HG03457 (cell line): Measurements from ENCODE around the gene ZBTB7B.
"Not testable (repeated sequence)": the region's sequence is repeated elsewhere in the genome, so short reads cannot be mapped to it uniquely, and the experiment has no call there.

Source experiments
- ATAC-seq: cut with Tn5 transposase; IDR thresholded peaks from one replicate; pipeline ENCODE4 v1.9.1; 2021; ENCODE audit warnings: moderate number of reproducible peaks; ENCODE audit not compliant: unreplicated experiment

Gene ZBTB7B

DNA sequence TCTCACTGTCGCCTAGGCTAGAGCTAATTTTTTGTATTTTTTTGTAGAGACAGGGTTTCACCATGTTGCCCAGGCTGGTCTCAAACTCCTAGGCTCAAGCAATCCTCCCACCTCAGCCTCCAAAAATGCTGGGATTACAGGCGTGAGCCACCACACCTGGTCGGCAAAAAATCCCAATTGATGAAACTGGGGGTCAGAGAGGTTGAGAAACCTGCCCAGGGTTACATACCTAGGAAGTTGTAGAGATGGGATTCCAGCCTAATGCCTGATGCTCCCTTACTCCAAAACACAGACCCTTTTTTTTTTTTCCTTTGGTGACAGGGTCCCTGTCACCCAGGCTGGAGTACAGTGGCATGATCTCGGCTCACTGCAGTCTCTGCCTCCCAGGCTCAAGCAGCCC lies 15.9 kb upstream of the ZBTB7B start:
- ATAC-seq: not testable (repeated sequence)

DNA sequence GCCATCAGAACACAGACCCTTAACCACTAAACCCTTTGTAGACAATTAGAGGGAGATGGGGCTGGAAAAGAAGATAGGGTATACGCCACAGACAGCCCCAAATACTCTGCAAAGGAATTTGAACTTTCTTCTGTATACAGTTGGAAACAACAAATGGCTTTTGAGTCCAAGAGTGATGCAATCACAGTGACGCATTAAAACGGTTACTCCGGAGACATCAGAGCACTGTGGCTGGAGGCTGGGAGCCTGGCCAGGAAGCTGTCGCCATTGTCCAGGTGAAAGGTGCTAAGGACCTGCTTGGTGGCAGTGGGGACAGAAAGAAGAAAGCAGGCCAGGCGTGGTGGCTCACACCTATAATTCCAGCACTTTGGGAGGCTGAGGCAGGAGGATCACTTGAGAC lies 15.3 kb upstream of the ZBTB7B start:
- no peak for ATAC-seq

DNA sequence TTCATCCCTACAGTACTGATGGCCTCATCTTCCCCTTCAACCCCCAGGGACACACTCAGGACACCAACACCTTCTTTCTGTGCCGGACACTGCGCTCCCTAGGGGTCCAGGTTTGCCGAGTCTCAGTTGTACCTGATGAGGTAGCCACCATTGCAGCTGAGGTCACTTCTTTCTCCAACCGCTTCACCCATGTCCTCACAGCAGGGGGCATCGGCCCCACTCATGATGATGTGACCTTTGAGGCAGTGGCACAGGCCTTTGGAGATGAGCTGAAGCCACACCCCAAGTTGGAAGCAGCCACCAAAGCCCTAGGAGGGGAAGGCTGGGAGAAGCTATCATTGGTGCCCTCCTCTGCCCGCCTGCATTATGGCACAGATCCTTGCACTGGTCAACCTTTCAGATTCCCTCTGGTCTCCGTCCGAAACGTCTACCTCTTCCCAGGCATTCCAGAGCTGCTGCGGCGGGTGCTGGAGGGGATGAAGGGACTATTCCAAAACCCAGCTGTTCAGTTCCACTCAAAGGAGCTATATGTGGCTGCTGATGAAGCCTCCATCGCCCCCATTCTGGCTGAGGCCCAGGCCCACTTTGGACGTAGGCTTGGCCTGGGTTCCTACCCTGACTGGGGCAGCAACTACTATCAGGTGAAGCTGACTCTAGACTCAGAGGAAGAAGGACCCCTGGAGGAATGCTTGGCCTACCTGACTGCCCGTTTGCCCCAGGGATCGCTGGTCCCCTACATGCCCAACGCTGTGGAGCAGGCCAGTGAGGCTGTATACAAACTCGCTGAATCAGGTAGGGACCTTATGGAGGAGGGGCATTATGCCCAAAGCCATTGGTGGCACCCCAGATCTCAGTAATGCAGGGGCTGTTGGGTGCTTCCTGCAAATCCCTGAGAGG lies 14.3 kb upstream of the ZBTB7B start:
- no peak for ATAC-seq

DNA sequence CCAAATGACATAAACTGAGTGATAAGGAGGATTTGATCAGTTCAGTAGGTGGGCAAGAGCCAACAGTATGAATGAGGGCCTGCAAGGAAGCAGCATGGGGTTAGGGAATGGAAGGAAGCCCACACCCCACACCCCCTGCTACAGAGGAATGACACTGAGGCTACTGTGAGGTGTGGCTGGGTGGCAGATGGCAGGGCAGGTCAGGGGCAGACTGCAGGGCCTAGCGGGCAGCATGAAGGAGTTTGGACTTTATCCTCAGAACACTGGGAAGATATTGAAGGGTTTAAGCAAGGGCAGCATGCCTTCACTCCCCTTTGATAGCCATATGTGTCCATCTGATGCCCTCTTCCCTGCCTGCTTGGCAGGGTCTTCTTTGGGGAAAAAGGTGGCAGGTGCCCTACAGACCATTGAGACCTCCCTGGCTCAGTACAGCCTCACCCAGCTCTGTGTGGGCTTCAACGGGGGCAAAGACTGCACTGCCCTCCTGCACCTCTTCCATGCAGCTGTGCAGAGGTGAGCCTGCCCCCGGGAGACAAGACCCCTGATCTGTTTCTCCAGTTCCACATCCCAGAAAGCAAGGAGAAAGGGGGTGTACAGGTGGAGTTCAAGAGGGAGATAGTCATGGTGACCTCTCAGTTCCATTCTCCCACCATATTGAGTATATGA lies 13.3 kb upstream of the ZBTB7B start:
- no peak for ATAC-seq

DNA sequence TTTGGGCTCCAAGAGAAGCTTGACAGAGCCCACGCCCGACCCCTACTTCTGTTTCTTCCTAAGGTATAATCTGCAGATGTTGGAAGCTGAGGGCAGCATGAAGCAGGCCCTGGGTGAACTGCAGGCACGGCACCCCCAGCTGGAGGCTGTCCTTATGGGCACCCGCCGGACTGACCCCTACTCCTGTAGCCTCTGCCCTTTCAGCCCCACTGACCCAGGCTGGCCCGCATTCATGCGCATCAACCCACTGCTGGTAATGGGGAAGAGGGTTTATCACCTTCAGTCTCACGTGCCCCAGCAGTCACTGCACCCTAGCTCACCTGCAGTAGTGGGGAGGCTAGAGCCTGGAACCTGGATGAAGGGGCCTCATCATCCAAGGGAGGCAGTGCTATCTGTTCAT lies 12.3 kb upstream of the ZBTB7B start:
- no peak for ATAC-seq

DNA sequence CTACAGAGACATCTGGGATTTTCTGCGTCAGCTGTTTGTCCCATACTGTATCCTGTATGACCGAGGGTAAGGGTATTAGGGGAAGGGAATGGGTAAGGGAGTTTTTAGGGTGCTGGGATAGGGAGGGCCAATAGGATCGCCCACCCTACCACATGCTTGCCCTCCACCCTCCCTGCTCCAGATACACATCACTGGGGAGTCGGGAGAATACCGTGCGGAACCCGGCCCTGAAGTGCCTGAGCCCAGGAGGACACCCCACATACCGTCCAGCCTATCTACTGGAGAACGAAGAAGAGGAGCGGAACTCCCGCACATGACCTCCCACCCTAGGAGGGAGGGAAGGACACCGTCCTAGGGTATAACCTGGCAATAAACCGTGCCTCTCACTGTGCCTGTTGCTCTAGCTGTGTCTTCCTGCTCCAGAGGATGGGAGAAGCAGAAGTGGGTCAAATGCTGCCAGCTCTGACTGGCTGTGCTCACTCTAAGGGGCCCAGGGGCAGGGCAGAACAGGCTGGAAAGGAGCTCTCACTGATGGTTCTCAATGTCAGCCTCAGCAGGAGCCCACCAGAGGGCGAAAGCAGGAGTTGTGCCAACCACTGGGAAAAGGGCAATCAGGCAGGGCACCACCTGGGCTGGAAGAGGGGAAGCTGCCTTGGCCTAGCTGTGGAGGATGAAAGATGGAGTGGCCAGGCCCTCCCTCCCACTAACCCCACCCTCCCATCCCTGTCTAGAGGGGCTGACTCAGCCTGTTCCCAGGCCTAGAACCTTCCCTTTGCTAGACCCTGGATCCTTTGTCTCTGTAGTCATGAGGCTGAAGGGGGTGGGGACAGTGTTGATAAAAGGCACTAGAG lies 9.7 kb upstream of the ZBTB7B start:
- no peak for ATAC-seq

DNA sequence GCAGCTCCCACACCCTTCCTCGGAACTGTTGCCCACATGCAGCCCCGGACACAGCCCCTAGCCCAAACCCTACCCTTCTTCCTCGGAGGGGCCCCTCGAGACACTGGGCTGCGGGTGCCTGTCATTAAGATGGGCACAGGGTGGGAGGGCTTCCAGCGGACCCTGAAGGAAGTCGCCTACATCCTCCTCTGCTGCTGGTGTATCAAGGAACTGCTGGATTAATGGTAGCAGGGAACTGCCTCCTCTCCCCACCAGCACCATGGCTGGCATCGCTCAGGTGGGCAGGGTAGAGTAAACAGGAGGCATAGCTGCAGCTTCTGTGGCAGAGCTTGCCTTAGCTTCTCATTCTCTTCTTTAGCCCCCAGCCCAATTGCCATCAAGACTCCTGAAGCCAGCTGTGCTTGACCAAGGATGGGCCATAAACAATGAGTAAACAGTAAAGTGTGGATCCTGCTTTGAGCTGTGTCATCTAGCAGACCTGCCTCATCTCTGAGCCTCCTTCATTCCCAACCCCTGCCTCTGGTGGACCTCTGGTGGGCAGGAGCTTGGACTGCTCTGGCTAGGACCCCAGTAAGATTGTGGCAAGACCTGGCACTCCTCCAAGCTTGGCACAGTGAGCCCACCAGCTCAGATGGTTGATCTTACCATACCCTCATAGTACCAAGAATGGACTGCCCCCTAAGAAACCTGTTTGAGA lies 8.9 kb upstream of the ZBTB7B start, which contains the start of gene LENEP:
TSS of gene LENEP (plus strand) at position 15 of the 697 bp plus-strand sequence. CDS start at position 37, 22 bp downstream.
- ATAC-seq: no peak

DNA sequence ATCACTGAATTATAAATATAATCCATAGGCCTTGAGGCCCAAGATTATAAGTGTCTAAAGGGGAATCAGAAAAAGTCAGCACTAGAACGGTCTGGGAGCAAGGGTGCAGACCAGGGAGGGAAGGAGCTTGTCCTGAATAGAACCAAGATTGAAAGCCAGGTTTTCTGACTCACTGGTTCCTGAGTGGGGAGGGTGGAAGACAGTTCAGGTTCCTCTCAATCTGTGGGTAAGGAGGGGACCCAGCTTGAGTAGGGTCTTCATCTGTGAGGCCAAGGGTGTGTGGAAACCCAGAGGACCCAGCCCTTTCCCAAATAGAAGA lies 8.4 kb upstream of the ZBTB7B start:
- no peak for ATAC-seq

DNA sequence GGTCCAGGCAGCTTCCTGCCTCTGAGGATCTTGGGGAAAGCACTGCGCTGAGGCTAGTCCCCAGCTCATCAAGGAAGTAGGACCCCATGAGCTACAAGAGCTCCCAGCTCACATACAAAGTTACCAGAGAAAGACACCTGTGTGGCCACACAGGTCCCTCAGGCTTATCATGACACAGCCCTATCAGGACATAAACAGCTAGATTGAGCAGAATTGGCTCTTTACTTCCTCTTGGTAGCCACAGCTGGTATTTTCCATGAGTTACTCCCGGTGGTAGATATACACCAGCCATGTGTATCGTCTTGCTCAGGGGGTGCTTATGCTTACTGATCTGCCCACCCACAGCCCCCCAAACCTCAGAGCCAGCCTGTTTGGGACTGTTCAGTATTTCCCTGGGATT lies 8.0 kb upstream of the ZBTB7B start:
- no peak for ATAC-seq

DNA sequence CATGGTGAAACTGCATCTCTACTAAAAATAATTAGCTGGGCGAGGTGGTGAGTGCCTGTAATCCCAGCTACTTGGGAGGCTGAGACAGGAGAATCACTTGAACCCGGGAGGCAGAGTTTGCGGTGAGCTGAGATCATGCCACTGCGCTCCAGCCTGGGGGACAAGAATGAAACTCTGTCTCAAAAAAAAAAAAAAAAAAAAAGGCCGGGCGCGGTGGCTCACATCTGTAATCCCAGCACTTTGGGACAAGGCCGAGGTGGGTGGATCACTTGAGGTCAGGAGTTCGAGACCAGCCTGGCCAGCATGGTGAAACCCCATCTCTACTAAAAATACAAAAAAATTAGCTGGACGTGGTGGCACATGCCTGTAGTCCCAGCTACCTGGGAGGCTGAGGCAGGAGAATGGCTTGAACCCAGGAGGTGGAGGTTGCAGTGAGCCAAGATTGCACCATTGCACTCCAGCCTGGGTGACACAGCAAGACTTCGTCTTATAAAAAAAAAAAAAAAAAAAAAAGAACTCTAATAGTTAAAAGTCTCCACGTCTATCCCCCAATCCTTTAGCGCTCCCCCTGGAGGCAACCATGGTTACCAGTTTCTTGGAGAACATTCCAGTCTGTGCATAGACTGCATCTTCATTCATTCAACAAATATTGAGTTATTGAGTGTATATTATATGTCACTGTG lies 7.2 kb upstream of the ZBTB7B start:
- ATAC-seq: not testable (repeated sequence)

DNA sequence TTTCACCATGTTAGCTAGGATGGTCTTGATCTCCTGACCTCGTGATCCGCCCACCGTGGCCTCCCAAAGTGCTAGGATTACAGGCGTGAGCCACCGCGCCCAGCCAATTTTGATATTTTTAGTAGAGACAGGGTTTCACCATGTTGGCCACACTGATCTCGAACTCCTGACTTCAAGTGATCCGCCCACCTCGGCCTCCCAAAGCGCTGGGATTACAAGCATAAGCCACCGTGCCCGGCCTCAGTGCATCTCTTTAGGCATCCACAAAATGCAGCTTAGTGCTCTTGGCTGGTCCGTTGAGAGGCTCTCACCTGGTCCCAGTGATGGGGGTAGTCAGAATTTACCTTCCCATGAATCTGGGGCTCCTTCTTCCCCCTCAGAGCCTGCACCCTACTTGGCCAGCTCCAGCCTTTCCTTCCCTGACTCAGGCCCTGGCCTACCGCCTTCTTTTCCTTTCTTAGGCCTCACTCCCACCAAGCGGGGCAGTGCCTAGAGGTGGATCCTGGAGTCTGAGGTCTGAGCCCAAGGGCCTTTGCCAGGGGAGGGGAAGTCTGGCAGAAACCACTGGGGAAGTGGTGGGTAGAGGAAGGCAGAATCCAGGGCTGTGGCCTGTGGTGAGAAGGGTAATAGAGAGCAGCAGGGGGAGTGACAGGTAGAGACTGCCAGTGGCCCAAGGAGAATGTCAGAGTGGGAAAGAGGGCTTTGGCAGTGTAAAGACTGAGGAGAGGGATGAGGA lies 5.5 kb upstream of the ZBTB7B start:
- ATAC-seq: no peak

DNA sequence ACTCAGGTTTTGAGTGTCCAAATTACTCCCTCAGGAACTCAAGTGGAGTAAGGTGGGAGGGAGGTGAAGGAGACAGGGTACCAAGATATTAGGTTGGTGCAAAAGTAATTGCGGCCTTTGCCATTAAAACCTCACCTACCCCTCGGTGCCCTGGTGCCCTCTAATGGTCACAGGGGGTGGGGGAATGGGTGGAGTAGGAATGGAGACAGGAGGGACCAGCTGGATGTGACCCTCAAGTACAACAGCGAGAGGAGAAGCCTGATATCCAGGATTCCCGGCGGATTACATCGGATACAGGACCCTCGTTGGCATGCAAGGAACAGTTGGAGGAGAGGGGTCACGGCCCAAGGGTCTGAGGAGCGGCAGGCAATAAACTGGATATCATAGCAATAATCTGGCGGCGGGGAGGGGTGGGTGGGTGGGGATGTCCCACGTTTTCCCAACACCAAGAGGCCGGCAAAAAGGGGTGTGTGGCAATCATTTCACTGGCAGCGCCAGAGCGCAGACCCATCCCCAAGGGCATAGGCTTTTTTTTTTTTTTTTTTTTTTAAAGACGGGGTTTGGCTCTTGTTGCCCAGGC lies 4.3 kb upstream of the ZBTB7B start:
- no peak for ATAC-seq

DNA sequence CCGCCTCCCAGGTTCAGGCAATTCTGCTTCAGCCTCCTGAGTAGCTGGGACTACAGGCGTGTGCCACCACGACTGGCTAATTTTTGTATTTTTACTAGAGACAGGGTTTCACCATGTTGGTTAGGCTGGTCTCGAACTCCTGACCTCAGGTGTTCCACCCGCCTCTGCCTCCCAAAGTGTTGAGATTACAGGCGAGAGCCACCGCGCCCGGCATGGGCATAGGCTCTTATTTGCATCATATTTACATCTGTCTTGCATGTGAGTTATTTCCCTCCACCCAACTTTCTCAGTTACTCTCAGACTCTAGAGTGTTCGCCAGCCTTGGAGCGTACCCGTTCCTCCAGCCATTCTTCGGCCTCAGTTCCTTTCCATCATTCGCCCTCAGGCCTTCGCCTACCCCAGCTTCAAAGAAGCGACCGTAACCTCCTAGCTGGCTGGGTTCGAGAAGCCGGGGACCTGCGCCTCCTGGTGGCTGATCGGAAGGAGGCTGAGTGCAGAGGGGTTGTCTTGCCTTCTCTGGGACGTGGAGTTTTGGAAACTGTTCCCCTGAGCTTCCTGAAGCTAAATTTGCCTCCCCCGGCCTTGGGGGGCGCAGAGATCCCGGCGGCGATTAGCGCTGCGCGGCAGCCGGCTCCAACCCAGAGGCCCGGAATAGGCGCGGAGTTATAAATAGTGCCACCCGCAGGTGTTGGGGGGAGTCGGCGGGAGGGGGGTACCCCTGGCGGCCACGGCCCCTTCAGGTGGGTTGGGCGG lies 3.6 kb upstream of the ZBTB7B start:
- ATAC-seq: no peak

DNA sequence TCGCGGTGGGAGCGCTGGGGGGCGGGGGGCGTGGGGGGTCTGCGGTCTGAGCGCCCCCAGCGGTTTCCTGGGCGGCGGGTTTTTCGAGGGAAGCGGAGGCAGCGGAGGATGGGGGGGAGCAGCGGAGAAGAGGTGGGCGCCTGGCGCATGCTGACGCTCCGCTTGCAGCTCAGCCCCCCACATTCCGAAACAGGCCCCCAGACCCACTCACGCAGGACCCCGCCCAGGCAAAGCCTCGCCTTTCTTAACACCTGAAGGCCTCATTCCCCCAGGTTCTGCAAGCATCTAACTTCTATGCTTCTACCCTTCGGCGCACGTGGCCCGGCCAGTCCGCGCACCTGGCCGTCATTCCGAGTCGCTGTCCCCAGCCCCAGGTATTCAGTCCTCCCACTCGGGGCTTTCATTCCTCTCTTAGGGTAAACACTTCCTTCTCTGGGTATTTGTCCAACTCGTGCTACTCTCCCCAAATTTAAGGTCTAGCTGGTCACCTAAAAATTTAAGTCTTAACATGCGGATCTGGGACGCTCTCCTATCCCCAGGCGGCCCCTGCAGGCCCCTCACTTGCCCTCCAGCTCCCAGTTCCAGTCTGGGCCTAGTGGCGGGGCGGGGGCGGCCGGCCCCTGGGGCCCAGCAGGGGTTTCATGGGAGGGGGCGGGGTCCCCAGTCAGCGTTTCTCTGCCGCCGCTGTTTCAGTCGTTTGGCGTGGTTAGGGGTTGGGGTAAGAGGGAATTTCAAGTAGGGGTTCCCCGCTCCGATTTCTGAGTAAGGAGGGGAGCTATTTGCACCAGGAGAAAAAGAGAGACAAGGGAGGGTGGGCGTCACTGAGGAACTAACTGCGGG lies 2.8 kb upstream of the ZBTB7B start:
- ATAC-seq: no peak

DNA sequence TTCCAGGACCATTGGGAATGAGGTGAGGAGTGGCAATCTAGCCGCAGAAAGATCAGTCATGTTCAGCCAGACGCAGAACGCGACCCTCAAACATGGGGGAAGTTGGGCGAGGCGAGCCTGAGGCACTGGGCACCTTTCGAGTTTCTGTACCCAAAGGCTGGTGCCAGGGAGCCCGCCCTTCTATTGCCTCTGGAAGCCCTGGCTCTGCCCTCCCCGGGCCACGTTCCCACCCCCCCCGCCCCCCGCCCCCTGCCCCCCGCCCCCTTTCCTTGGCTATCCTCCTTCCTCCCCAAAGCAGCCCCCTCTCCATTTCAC lies 2.2 kb upstream of the ZBTB7B start:
- ATAC-seq: no peak

DNA sequence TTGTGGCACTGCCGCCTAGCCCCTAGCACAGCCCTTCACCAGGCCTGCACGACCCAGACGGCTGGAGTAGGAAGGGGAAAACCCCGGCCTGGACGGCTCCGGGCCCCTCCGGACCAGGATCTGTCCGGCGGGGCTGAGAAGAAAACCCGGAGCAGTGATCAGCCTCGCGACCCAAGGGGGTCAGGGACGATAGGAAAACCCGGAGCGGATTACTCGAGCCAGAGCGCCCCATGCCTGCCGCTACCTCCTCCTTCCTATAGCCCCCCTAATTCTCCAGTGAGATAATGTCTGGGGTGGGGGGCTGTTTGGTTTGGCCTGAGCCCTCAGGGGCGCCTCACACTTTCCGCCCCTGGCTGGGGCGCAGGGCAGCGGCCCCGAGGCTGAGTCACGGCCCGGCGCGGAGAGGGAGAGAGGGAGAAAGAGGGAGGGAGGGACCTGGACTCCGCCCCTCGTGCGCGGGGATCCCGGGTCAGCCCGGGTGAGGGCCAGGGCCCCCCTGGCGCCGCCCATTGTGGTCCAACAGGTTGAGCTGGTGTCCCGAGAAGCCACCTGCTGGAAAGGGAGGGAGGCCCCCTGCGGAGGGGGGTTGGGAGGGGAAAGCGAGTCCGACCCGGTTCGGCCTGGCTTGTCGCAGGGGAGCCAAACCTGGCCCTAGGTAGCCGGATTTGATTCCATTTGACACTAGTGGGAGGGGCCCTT lies 1.7 kb upstream of the ZBTB7B start:
- no peak for ATAC-seq

DNA sequence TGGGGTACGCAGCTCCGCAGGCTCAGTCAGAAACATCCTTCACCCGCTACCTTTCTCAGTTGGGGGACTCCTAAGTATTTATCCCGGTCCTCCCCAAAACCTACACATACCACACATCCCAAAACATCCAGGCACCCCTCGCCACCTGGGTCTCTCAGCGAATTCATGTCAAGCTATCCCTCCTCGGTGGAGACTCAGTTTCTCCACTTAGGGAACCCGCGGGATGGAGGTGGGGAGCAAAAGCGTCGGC lies 1.3 kb upstream of the ZBTB7B start:
- ATAC-seq: no peak
